ENCODE data around the gene CFLAR.

GRCh38 chr2:201183365-201183727 lies 67.4 kb downstream of the CFLAR start:
- TF ChIP-seq CTCF (IDR thresholded peaks at IDR 0.05; ENCODE audit: low read depth, low read length, poor library complexity, severe bottlenecking) = no peak
- TF ChIP-seq EZH2phosphoT487 (IDR thresholded peaks at IDR 0.05; ENCODE audit: borderline replicate concordance, low read length) = no peak

All from DOHH2 (cell line).